HepG2 (cell line): ENCODE data around the gene PCDH7. TPM values are rescaled to one million over a fixed set of nuclear protein-coding genes. Genes with fewer than 3 reads are reported as not detected.

ENCODE experiments used
- ATAC-seq: fragments of 200-7000 bp; cut with Tn5 transposase; 3 replicates; pipeline ENCODE4 v1.9.1; 2020; ENCODE audit warnings: mild to moderate bottlenecking, moderate library complexity
- BruUV-seq: library from RNA; stranded (reverse); fragments of 400-500 nt; replicated peaks from 2 replicates; lab custom pipeline; 2021; lab: Mats Ljungman, UMichigan
- CTCF ChIA-PET: fragments of 300-600 bp; formaldehyde crosslinking; extraction: SDS; loops from one replicate; lab custom pipeline; 2021; ENCODE audit warnings: low total read pairs, inconsistent platforms, low intra/inter-chr PET ratio; lab: Yijun Ruan, JAX
- POLR2A ChIA-PET: fragments of 350-600 bp; sonication (Branson Sonifier 250); formaldehyde crosslinking; loops from one replicate; lab custom pipeline; 2020; ENCODE audit warnings: antibody characterized with exemption, inconsistent platforms; lab: Yijun Ruan, JAX
- DNase-seq: peaks from one replicate; pipeline ENCODE4 v3.0.0-alpha.2; 2015; ENCODE audit warnings: low spot score
- FAIRE-seq: peaks from 3 replicates; lab custom pipeline; 2011; peaks lifted over from hg19 to GRCh38; lab: Jason Lieb, UNC
- H2AFZ ChIP-seq: one replicate; pipeline ENCODE4 v1.6.1; 2011; ENCODE audit warnings: low read length, inconsistent platforms
- H3K27ac ChIP-seq: fragments of 300-600 bp; 3 replicates; pipeline ENCODE4 v1.8.0; 2011; ENCODE audit warnings: mixed run types, mild to moderate bottlenecking, mixed read lengths, low read length, inconsistent platforms; ENCODE audit not compliant: insufficient read depth; ENCODE audit errors: extremely low read length
- H3K27me3 ChIP-seq, 2 experiments: fragments of 200-600 bp in 1 of 2; 2 replicates in 1 of 2; 3 replicates in 1 of 2; pipeline versions ENCODE4 v1.6.0 to v1.8.0; 2011; ENCODE audit warnings: low read length in 2 of 2, mild to moderate bottlenecking in 2 of 2, moderate library complexity in 2 of 2, inconsistent platforms in 1 of 2; ENCODE audit not compliant: insufficient read depth in 2 of 2, control insufficient read depth in 1 of 2
- H3K36me3 ChIP-seq, 2 experiments: fragments of 200-600 bp in 1 of 2; replicated peaks in 1 of 2; 2 replicates in 1 of 2; 3 replicates in 1 of 2; pipeline versions ENCODE4 v1.5.1 to v1.8.0; 2011; ENCODE audit warnings: low read length in 2 of 2, inconsistent platforms in 1 of 2; ENCODE audit not compliant: insufficient read depth in 2 of 2, control insufficient read depth in 1 of 2
- H3K4me1 ChIP-seq: 2 replicates; pipeline ENCODE4 v1.5.1; 2012; ENCODE audit warnings: low read length, inconsistent platforms; ENCODE audit not compliant: insufficient read depth
- H3K4me2 ChIP-seq: 2 replicates; pipeline ENCODE4 v1.6.0; 2011; ENCODE audit warnings: low read depth, low read length, inconsistent platforms
- H3K4me3 ChIP-seq, 3 experiments: fragments of 200-600 bp in 1 of 3; sonication (generic), shearing (Covaris generic) in 1 of 3; replicated peaks in 1 of 3; 2 replicates each; pipeline ENCODE4 v1.5.1; 2011 to 2016; ENCODE audit warnings: low read length in 3 of 3, inconsistent platforms in 2 of 3, low read depth in 2 of 3, mild to moderate bottlenecking in 2 of 3, control low read depth in 1 of 3, mixed read lengths in 1 of 3; ENCODE audit not compliant: insufficient read depth in 1 of 3
- H3K79me2 ChIP-seq: one replicate; pipeline ENCODE4 v1.6.1; 2011; ENCODE audit warnings: low read length, inconsistent platforms; ENCODE audit not compliant: insufficient read depth
- H3K9ac ChIP-seq: 2 replicates; pipeline ENCODE4 v1.6.0; 2011; ENCODE audit warnings: mild to moderate bottlenecking, low read depth, low read length, inconsistent platforms; ENCODE audit not compliant: insufficient read depth
- H3K9me3 ChIP-seq: 2 replicates; pipeline ENCODE4 v1.5.1; 2012; ENCODE audit warnings: mild to moderate bottlenecking, low read length
- H4K20me1 ChIP-seq: 2 replicates; pipeline ENCODE4 v1.6.0; 2011; ENCODE audit warnings: inconsistent platforms, mild to moderate bottlenecking, low read length, moderate library complexity; ENCODE audit not compliant: insufficient read depth
- CTCF ChIP-seq: sonication (generic); formaldehyde crosslinking; IDR thresholded peaks from 2 replicates; pipeline ENCODE4 v1.5.0; 2020; ENCODE audit warnings: mild to moderate bottlenecking, missing genetic modification reagents, moderate library complexity
- EED ChIP-seq: sonication (generic); formaldehyde crosslinking; IDR thresholded peaks from 2 replicates; pipeline ENCODE4 v1.5.0; 2020; ENCODE audit warnings: mild to moderate bottlenecking, missing genetic modification reagents
- ELF3 ChIP-seq: IDR thresholded peaks from 2 replicates; pipeline ENCODE4 v1.6.1; 2016; ENCODE audit warnings: missing genetic modification reagents, missing compliant biosample characterization
- HOXA7 ChIP-seq: sonication (generic); formaldehyde crosslinking; IDR thresholded peaks from 2 replicates; pipeline ENCODE4 v1.8.1; 2022; ENCODE audit warnings: mild to moderate bottlenecking, missing genetic modification reagents, moderate library complexity
- IRF2 ChIP-seq: IDR thresholded peaks from 2 replicates; pipeline ENCODE4 v1.6.1; 2018; ENCODE audit warnings: missing genetic modification reagents, missing compliant biosample characterization
- KDM6A ChIP-seq: IDR thresholded peaks from 2 replicates; pipeline ENCODE4 v1.6.1; 2016; ENCODE audit warnings: low read depth
- POLR2AphosphoS5 ChIP-seq: IDR thresholded peaks from 2 replicates; pipeline ENCODE4 v1.6.1; 2012; ENCODE audit warnings: low read depth, low read length
- STAG1 ChIP-seq: sonication (generic); formaldehyde crosslinking; IDR thresholded peaks from 2 replicates; pipeline ENCODE4 v1.4.0; 2020; ENCODE audit warnings: missing genetic modification reagents
- ZFP36 ChIP-seq: fragments of 150-350 bp; IDR thresholded peaks from 2 replicates; pipeline ENCODE4 v1.6.1; 2018; ENCODE audit warnings: borderline replicate concordance, low read length, low read depth; ENCODE audit not compliant: partially characterized antibody
- WGBS: methylation state at CpG from one replicate; pipeline ENCODE4 v1.1.6; 2017; ENCODE audit warnings: low lambda C conversion rate; 5-methylcytosine and 5-hydroxymethylcytosine counted together
- in situ Hi-C: cut with HindIII; loops from 2 replicates; pipeline ENCODE4 v1.10.0; 2017; ENCODE audit warnings: low pct_unique_long_range_greater_than_20kb; ENCODE audit not compliant: extremely low pct_ligation_motif_present
- intact Hi-C: fragments of 100-400 bp; cut with micrococcal nuclease; formaldehyde crosslinking; loops from one replicate; pipeline ENCODE4 v1.10.0; 2022; ENCODE audit not compliant: unreplicated experiment
- polyA plus RNA-seq, 8 experiments: library from polyadenylated mRNA; depleted of rRNA in 3 of 8; stranded (reverse) in 7 of 8; unstranded in 1 of 8; fragments of >200 nt; fragmentation: Illumina TruSeq in 4 of 8; extraction: Trizol in 4 of 8; gene quantifications; 2 replicates each; pipeline versions ENCODE4 v1.2.1 to v1.2.3, GENCODE V29; 2011 to 2016; ENCODE audit warnings: low read depth in 4 of 8, missing spikeins in 1 of 8, mixed read lengths in 1 of 8; ENCODE audit not compliant: insufficient read depth in 1 of 8
- total RNA-seq, 5 experiments: library from RNA; depleted of rRNA; stranded (reverse); fragments of >200 nt; fragmentation: Illumina TruSeq; extraction: Trizol; gene quantifications; 2 replicates each; pipeline ENCODE4 v1.2.3, GENCODE V29; 2016; ENCODE audit warnings: low read depth in 1 of 5

Gene PCDH7
- total and polyA plus RNA-seq, 2 of the 13 experiments (the other 11 are each of a cell fraction or from before 2014, with no cell fraction given), result not detected

- in situ Hi-C loops, result no loop called here
- H3K9ac ChIP-seq, result no peak overlapping the region
- FAIRE-seq (no peak), ATAC-seq (no peak), DNase-seq (peak; percentile 2)
- no TSS peak for BruUV-seq
- CTCF ChIA-PET, result no interaction called here
- H3K27me3 ChIP-seq, result peaks cover 4 to 34% of the 10 kb centered on the region in 2 experiments; a peak in 4 of 5 replicates
- peaks cover 9% of the 10 kb centered on the region; the same call in 1 of the 2 replicates for H3K4me1 ChIP-seq
- no peak overlapping the region for H3K4me2 ChIP-seq
- no peak overlapping the region for H2AFZ ChIP-seq
- H3K4me3 ChIP-seq, result no peak overlapping the region
- POLR2A ChIA-PET, result no interaction called here
- H3K36me3 ChIP-seq, result no peaks in the 10 kb centered on the region
- H3K27ac ChIP-seq, result no peak overlapping the region
- H3K79me2 ChIP-seq, result no peaks in the 10 kb centered on the region
- intact Hi-C loops, result loop anchor here (10.0 kb wide), 1 partner anchor 959 kb away; no protein-coding TSS in a partner anchor
- TF ChIP-seq KDM6A, result no peak
- TF ChIP-seq HOXA7 (CRISPR knock-in tag), result no peak
- TF ChIP-seq STAG1 (CRISPR knock-in tag), result 0 out of 2 replicates have a peak, but pooled peaks have one; percentile 24
- peak; percentile 30 for TF ChIP-seq CTCF (CRISPR knock-in tag)
- H4K20me1 ChIP-seq, result no peaks in the 10 kb centered on the region
- no peaks in the 10 kb centered on the region for H3K9me3 ChIP-seq
- WGBS, result under 1% methylated on average over 6 of the region's 6 CpGs
Observed at GRCh38 chr4:30716158-30716557, 4.0 kb upstream of the PCDH7 start.

DNA sequence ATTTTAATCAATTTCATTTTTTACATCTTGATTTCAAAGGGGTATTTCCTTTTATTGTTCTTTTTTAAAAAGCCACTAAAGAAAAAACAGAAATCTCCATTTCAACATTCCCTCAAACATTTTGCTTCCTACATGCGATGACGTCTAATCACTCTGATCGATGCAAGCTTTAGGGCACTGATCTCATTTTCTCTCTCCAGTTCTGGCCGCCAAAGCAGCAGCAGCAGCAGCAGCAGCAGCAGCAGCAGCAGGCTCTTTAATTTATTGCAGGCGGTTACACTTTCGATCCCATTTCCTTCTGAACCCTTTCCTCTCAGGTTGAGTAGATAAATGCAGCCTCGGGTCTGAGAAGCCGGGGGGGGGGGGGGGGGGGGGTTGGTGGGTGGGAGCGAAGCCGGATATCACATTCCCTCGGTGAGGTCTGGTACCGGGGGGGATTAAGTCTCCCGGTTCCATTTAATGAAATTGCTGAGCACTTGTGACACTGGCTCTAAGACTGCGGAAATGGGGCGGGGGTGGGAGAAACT lies 3.4 kb upstream of the PCDH7 start:
- H3K27me3 ChIP-seq, result peaks cover 4 to 34% of the 10 kb centered on the region in 2 experiments; a peak in 4 of 5 replicates
- DNase-seq (no peak), ATAC-seq (no peak), FAIRE-seq (no peak)
- peaks cover 9% of the 10 kb centered on the region; the same call in 1 of the 2 replicates for H3K4me1 ChIP-seq
- no peak overlapping the region for H2AFZ ChIP-seq
- H3K4me3 ChIP-seq, result no peak overlapping the region
- intact Hi-C loops (loop anchor here (10.0 kb wide), 1 partner anchor 958 kb away; no protein-coding TSS in a partner anchor), in situ Hi-C loops (no loop called here)
- WGBS, result 16% methylated on average over 10 of the region's 15 CpGs
- no peak overlapping the region for H3K9ac ChIP-seq
- TF ChIP-seq ZFP36 (no peak), EED (no peak), KDM6A (no peak), ELF3 (no peak), POLR2AphosphoS5 (no peak), IRF2 (CRISPR knock-in tag) (no peak)
- H3K4me2 ChIP-seq, result no peak overlapping the region
- ChIA-PET POLR2A (no interaction called here), CTCF (no interaction called here)
- BruUV-seq, result no TSS peak
- H4K20me1 ChIP-seq, result no peaks in the 10 kb centered on the region
- no peaks in the 10 kb centered on the region for H3K9me3 ChIP-seq
- no peaks in the 10 kb centered on the region for H3K36me3 ChIP-seq
- no peak overlapping the region for H3K27ac ChIP-seq
- no peaks in the 10 kb centered on the region for H3K79me2 ChIP-seq
